Transverse colon (tissue), 4 donors: ENCODE results near the gene SYNJ2. TPM values are rescaled to one million over a fixed set of nuclear protein-coding genes. Genes with fewer than 3 reads are reported as not detected.

Experiments
- DNase-seq: peaks from one replicate; pipeline ENCODE4 v3.0.0-alpha.2; 2019
- H3K27ac ChIP-seq, 4 donors: fragments of 200-600 bp; sonication (generic); 2 replicates each; pipeline ENCODE4 v1.5.1; 2016 to 2018; ENCODE audit warnings: inconsistent platforms in 4 of 4
- H3K27me3 ChIP-seq: fragments of 200-600 bp; sonication (generic); 2 replicates; pipeline ENCODE4 v1.5.1; 2017; ENCODE audit warnings: inconsistent platforms
- H3K36me3 ChIP-seq, 4 donors: fragments of 200-600 bp; sonication (generic); 2 replicates each; pipeline ENCODE4 v1.5.1; 2017 to 2019; ENCODE audit warnings: inconsistent platforms in 4 of 4
- H3K4me1 ChIP-seq, 4 donors: fragments of 200-600 bp; sonication (generic); 2 replicates each; pipeline ENCODE4 v1.5.1; 2017 to 2020; ENCODE audit warnings: inconsistent platforms in 4 of 4
- H3K4me3 ChIP-seq, 4 donors: fragments of 200-600 bp; sonication (generic); 1 replicate in 1 of 4; 2 replicates in 3 of 4; pipeline versions ENCODE4 v1.5.1 to v1.6.1; 2017 to 2019; ENCODE audit warnings: inconsistent platforms in 4 of 4
- H3K9me3 ChIP-seq, 2 donors: fragments of 200-600 bp; sonication (generic); 2 replicates each; pipeline ENCODE4 v1.5.1; 2017 to 2019; ENCODE audit warnings: inconsistent platforms in 2 of 2
- CTCF ChIP-seq, 5 experiments: fragments of 200-600 bp in 3 of 5; fragments of 450-650 bp in 2 of 5; sonication (generic) in 3 of 5; IDR thresholded peaks; 1 replicate in 2 of 5; 2 replicates in 3 of 5; pipeline ENCODE4 v1.5.1; 2016 to 2017; ENCODE audit warnings: antibody characterized with exemption in 5 of 5, inconsistent platforms in 3 of 5, mild to moderate bottlenecking in 2 of 5, moderate library complexity in 1 of 5
- EP300 ChIP-seq: sonication (generic); formaldehyde crosslinking; IDR thresholded peaks from one replicate; pipeline ENCODE4 v1.6.1; 2017; ENCODE audit warnings: antibody characterized with exemption, low read depth
- POLR2A ChIP-seq: fragments of 450-650 bp; IDR thresholded peaks from one replicate; pipeline ENCODE4 v1.6.1; 2016; ENCODE audit warnings: antibody characterized with exemption, mild to moderate bottlenecking, moderate library complexity
- POLR2AphosphoS5 ChIP-seq, 3 donors: sonication (generic); formaldehyde crosslinking; IDR thresholded peaks; one replicate each; pipeline ENCODE4 v1.6.1; 2016; ENCODE audit warnings: antibody characterized with exemption in 3 of 3
- WGBS, 2 donors: methylation state at CpG; one replicate each; pipeline ENCODE4 v1.1.5; 2018; ENCODE audit warnings: low coverage in 1 of 2; 5-methylcytosine and 5-hydroxymethylcytosine counted together
- in situ Hi-C, 4 donors: fragments of 200-750 bp; cut with MboI; loops; one replicate each; pipeline versions ENCODE4 v1.15.0 to v1.15.1; 2017; ENCODE audit warnings: low sequenced_read_pairs in 3 of 4, low pct_ligation_motif_present in 1 of 4, low pct_unique_long_range_greater_than_20kb in 1 of 4
- intact Hi-C: fragments of 100-400 bp; cut with DNase I; formaldehyde crosslinking; loops from one replicate; pipeline ENCODE4 v1.15.1; 2023; ENCODE audit warnings: low total_unique reads
- total RNA-seq, 4 donors: library from RNA; depleted of rRNA; stranded (reverse); fragments of >200 nt; gene quantifications; one replicate each; pipeline ENCODE4 v1.1.0, GENCODE V29; 2016

Gene SYNJ2
- total RNA-seq, 4 donors from 2014 or later = 27.8 to 42.6 (median 31.8) TPM

- Histone ChIP-seq H3K27me3 (no peaks in the 10 kb centered on the region), H3K27ac (no peak overlapping the region), H3K9me3 (no peaks in the 10 kb centered on the region), H3K4me1 (no peaks in the 10 kb centered on the region), H3K36me3 (peaks cover 0 to 27% (median 13%) of the 10 kb centered on the region in 4 donors), H3K4me3 (no peak overlapping the region)
- TF ChIP-seq EP300 (no peak), POLR2A (no peak), CTCF (IDR thresholded peaks at IDR 0.05) (no peak), POLR2AphosphoS5 (IDR thresholded peaks at IDR 0.05) (no peak)
- DNase-seq = no peak
- in situ Hi-C loops = no loop called here
- 96% methylated on average over 14 of the region's 15 CpGs; no CpG with 5 or more reads in 1 of the 2 donors for WGBS, 2 donors
- intact Hi-C loops = no loop called here
Measured at GRCh38 chr6:158095671-158096070, 114.0 kb downstream of the SYNJ2 start.

GRCh38 chr6:158103228-158103627 is 121.6 kb downstream of the SYNJ2 start:
- no peaks in the 10 kb centered on the region for H3K27me3 ChIP-seq
- no peak for DNase-seq
- H3K27ac ChIP-seq = no peak overlapping the region
- no peaks in the 10 kb centered on the region for H3K4me1 ChIP-seq
- 93 to 100% methylated on average over 3 to 4 of the region's 4 CpGs for WGBS, 2 donors
- H3K9me3 ChIP-seq = no peaks in the 10 kb centered on the region
- in situ Hi-C loops (no loop called here), intact Hi-C loops (no loop called here)
- no peak overlapping the region for H3K4me3 ChIP-seq
- no peaks in the 10 kb centered on the region for H3K36me3 ChIP-seq
- TF ChIP-seq EP300 (no peak), CTCF (IDR thresholded peaks at IDR 0.05) (no peak), POLR2AphosphoS5 (IDR thresholded peaks at IDR 0.05) (no peak), POLR2A (no peak)

- H3K27me3 ChIP-seq = no peaks in the 10 kb centered on the region
- intact Hi-C loops = no loop called here
- no peak overlapping the region for H3K4me3 ChIP-seq
- WGBS, 2 donors = 84 to 95% methylated on average over 2 of the region's 2 CpGs
- no peak overlapping the region for H3K27ac ChIP-seq
- H3K4me1 ChIP-seq = no peaks in the 10 kb centered on the region
- in situ Hi-C loops = no loop called here
- H3K36me3 ChIP-seq = no peaks in the 10 kb centered on the region
- TF ChIP-seq POLR2AphosphoS5 (IDR thresholded peaks at IDR 0.05) = no peak
- TF ChIP-seq EP300 = no peak
- no peak for TF ChIP-seq POLR2A
- no peak for TF ChIP-seq CTCF (IDR thresholded peaks at IDR 0.05)
- H3K9me3 ChIP-seq = no peaks in the 10 kb centered on the region
- no peak for DNase-seq
Measured at GRCh38 chr6:158104696-158105095, 123.0 kb downstream of the SYNJ2 start.

- intact Hi-C loops = no loop called here
Measured at GRCh38 chr6:158109748-158110147, 128.1 kb downstream of the SYNJ2 start.

More at GRCh38 chr6:158109748-158110147, 128.1 kb downstream of the SYNJ2 start:
- 93 to 98% methylated on average over 2 of the region's 2 CpGs for WGBS, 2 donors
- Histone ChIP-seq H3K27ac (no peak overlapping the region), H3K36me3 (no peaks in the 10 kb centered on the region), H3K4me3 (no peak overlapping the region), H3K4me1 (no peaks in the 10 kb centered on the region), H3K27me3 (no peaks in the 10 kb centered on the region), H3K9me3 (no peaks in the 10 kb centered on the region)
- in situ Hi-C loops = no loop called here
- TF ChIP-seq EP300 = no peak
- TF ChIP-seq POLR2AphosphoS5 (IDR thresholded peaks at IDR 0.05) = no peak
- no peak for TF ChIP-seq CTCF (IDR thresholded peaks at IDR 0.05)
- TF ChIP-seq POLR2A = no peak
- no peak for DNase-seq
